ENCODE results near the gene PPP2R2D.
"Not testable (repeated sequence)": the region's sequence is repeated elsewhere in the genome, so short reads cannot be mapped to it uniquely, and the experiment has no call there.

The PPP2R2D gene

GRCh38 chr10:131978851-131979250 is 78.0 kb downstream of the PPP2R2D start:
- no peak for DNase-seq

- no peak for DNase-seq
Measured at GRCh38 chr10:131979336-131979735, 78.5 kb downstream of the PPP2R2D start.

GRCh38 chr10:131979821-131980270 is 79.0 kb downstream of the PPP2R2D start:
- no peak for DNase-seq

- no peak for DNase-seq
Measured at GRCh38 chr10:131980321-131980720, 79.5 kb downstream of the PPP2R2D start.

GRCh38 chr10:131980761-131981428 is 80.1 kb downstream of the PPP2R2D start:
- DNase-seq, result no peak

- DNase-seq, result peak; percentile 89 to 95 (median 90)
Measured at GRCh38 chr10:131981429-131982184, 80.8 kb downstream of the PPP2R2D start, which contains the start of gene BNIP3. BNIP3 (minus strand) TSS chr10:131981923; CDS start chr10:131981806, 117 bp downstream.

- peak in 1 of 5 donors; percentile 20 for DNase-seq
Measured at GRCh38 chr10:131982185-131982756, 81.5 kb downstream of the PPP2R2D start.

GRCh38 chr10:131982796-131983195 is 82.0 kb downstream of the PPP2R2D start:
- DNase-seq, result no peak

GRCh38 chr10:131983780-131984179 is 83.0 kb downstream of the PPP2R2D start:
- no peak for DNase-seq

GRCh38 chr10:131986851-131987250 is 86.0 kb downstream of the PPP2R2D start:
- DNase-seq, result not testable (repeated sequence)

GRCh38 chr10:131987301-131987700 is 86.5 kb downstream of the PPP2R2D start:
- DNase-seq, result not testable (repeated sequence)

GRCh38 chr10:131987786-131988185 is 87.0 kb downstream of the PPP2R2D start:
- not testable (repeated sequence) for DNase-seq

- no peak for DNase-seq
Measured at GRCh38 chr10:131991726-131992125, 90.9 kb downstream of the PPP2R2D start.

GRCh38 chr10:131993275-131993674 is 92.5 kb downstream of the PPP2R2D start:
- no peak for DNase-seq

- DNase-seq, result no peak
Measured at GRCh38 chr10:131994435-131994834, 93.6 kb downstream of the PPP2R2D start.

- no peak for DNase-seq
Measured at GRCh38 chr10:131996466-131997365, 95.9 kb downstream of the PPP2R2D start.

- DNase-seq, result no peak
Measured at GRCh38 chr10:131997366-131998049, 96.7 kb downstream of the PPP2R2D start.

GRCh38 chr10:131998050-131998844 is 97.4 kb downstream of the PPP2R2D start:
- DNase-seq, result no peak

- no peak for DNase-seq
Measured at GRCh38 chr10:131998845-131999681, 98.3 kb downstream of the PPP2R2D start.
